NCI-H2196 treated with DMSO at 0.1 percent for 48 hours (cell line): ENCODE data around the gene SELENOF.

Source experiments
- DNase-seq: peaks from one replicate; lab custom pipeline; 2025; ENCODE audit not compliant: unreplicated experiment; lab: John Stamatoyannopoulos, UW

The SELENOF gene

DNA sequence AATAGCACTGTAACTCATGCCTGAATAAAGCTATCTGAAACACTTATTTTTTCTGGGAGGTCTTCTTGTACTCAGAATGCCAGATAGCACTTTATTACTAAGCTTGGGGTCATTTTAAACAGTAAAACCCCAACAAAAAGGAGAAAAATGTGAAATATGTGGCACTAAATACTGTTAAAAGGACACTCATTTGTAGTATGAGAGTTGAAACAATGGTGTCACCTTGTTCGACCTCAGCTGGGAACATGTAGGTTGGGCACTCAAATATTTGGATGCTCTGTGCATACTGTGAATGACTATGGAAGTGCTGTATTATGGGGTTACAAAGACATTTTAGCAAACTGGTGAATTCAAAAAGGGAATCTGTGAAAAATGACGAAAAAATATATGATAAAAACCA, 53.9 kb downstream of the SELENOF start:
- no peak for DNase-seq

DNA sequence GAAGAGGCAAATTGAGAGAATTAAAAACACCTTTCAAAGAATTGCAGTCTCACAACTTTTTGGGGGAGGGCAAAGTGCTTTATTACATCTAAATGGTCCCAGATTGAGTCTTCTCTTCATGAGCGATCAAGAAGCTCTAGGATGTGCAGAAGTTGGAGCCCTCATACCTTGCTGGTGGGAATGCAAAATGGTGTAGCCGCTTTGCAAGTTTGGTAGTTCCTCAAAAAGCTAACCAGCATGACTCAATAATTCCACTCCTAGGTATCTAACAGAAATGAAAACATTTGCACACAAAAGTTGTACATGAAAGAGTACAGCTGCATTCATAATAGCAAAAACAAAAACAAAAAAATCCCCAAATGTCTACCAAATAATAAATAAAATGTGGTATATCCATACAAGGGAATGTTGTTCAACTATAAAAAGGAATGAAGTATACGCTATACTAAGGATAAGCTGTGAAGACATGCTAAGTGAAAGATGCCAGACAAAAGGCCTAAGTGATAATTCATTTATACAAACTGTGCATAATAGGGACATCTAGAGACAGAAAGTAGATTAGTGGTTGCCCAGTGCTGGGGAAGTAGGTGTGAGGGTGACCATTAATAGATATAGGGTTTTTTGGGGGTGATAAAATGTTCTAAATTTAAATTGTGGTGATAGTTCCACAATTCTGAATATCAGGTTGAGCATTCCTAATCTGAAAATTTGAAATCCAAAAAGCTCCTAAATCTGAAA, 55.2 kb downstream of the SELENOF start:
- DNase-seq = no peak

- DNase-seq = no peak
Measured at GRCh38 chr1:86856196-86856595, 57.7 kb downstream of the SELENOF start.

GRCh38 chr1:86854352-86854751, 59.6 kb downstream of the SELENOF start:
- no peak for DNase-seq

- DNase-seq = no peak
Measured at GRCh38 chr1:86852782-86853408, 61.0 kb downstream of the SELENOF start.

- no peak for DNase-seq
Measured at GRCh38 chr1:86852289-86852688, 61.6 kb downstream of the SELENOF start.

DNA sequence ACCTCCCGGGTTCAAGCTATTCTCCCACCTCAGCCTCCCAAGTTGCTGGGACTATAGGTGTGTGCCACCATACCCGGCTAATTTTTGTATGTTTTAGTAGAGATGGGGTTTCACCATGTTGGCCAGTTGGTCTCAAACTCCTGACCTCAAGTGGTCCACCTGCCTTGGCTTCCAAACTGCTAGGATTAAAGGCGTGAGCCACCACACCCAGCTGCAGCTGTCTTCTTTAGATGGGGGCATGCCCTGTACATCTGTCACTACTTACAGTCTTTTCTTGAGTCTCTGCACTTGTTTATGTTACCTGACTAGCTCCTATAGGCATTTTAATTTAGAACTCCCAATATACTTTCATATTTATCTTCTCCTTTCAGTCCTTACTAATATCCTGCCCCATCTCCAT, 64.2 kb downstream of the SELENOF start:
- no peak for DNase-seq

GRCh38 chr1:86848654-86849053, 65.3 kb downstream of the SELENOF start:
- DNase-seq = no peak

DNA sequence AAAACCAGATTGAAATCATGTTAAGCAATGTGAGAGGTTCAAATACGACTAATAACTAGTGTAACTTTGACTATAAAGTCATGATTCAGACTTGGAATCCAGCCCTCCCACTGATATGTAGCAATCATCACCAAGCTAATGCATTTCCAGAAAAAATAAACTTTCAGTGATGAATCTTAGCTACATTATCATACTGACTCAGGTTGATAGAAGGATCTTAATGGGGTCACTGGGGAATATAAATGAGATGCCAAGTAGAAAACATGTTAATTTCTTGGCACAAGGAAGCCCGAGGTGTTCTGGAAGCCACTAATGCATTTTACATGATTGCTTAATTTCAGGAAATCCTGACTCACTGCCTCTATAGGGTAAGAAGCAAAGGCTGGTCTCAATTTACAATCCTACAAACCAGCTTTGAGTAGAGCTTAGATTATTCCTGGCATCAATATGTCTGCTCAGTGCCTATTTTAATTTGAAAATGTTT, 67.7 kb downstream of the SELENOF start:
- DNase-seq = no peak

DNA sequence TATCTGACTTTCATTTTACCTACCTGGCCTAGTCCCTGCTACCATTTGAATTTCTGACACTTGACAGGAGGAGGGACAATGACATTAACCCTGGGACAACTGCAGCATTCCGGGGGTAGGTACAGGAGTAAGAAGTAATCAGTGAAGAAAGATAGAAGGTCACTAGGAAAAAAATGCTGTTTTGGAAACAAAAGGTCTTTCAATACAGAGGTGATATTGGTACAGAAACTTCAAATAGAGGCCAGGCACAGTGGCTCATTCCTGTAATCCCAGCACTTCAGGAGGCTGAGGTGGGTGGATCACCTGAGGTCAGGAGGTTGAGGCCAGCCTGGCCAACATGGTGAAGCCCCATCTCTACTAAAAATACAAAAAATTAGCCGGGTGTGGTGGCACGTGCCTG, 68.4 kb downstream of the SELENOF start:
- DNase-seq = no peak

GRCh38 chr1:86841116-86841515, 72.8 kb downstream of the SELENOF start:
- DNase-seq = no peak

DNA sequence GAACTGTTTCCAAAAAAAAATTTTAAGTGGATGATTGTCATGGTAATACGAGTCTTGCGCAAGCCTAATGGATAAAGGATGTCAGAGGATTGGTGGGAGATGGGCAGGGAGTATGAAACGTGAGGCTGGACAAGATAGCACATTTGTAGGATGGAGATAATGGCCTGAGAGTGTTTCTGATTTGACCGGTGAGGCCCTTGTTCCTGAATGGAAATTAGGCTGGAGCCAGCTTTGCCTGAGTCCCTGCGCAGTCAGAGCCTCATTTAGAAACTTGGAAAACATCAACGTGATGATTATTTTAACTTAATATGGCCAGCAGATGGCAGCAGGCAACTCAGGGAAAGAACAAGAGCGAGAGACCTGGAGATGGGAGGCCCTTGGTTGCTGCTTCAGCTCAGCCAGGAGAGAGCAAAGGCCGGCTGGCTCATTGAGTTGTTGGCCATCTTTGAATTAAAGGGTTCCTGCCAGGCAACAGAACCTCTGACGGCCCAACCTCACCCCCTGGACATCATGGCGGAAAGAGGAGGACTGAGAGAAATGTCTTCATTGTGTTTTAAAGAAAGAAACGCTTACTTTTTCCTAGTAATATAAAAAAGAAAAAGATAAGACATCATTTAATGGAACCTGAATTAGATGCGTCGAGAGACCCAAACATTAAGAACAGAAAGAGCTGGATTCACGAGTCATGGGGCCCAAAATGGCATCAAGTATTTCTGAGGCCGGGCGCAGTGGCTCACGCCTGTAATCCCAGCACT, 80.3 kb downstream of the SELENOF start:
- peak; percentile 71 for DNase-seq

DNA sequence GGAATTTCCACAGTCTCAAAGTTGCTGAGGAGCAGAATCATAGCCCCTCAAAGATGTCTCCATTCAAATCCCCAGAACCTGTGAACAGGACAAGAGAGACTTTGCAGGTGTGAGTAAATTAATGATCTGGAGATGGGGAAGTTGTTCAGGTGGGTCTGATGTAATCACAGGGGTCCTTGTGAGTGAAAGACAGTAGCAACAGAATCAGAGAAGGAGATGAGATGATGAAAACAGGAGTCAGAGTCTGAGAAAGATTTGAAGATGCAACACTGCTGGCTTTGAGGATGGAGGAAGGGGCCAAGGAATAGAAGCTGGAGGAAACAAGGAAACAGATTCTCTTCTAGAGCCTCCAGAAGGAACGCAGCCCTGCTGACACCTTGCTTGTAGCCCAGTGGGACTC, 81.5 kb downstream of the SELENOF start:
- no peak for DNase-seq

- no peak for DNase-seq
Measured at GRCh38 chr1:86829321-86829720, 84.6 kb downstream of the SELENOF start.

DNA sequence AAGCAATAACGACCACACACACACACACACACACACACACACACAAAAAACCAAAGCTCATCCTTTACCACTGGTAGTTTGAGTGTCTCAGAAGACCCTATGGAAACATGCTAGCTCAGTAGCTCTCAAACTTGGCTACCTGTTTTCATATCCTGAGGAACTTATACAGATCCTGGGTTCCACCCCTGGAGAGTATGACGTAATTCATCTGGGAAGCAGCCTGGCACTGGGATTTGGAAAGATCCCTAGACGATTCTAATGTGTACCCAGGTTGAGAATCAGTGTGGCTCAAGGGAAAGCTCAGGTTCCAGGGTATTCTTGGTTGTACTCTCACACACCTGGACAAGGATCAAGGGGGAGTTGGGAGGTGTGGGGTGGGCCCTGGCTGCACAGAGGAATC, 85.9 kb downstream of the SELENOF start:
- DNase-seq = no peak

DNA sequence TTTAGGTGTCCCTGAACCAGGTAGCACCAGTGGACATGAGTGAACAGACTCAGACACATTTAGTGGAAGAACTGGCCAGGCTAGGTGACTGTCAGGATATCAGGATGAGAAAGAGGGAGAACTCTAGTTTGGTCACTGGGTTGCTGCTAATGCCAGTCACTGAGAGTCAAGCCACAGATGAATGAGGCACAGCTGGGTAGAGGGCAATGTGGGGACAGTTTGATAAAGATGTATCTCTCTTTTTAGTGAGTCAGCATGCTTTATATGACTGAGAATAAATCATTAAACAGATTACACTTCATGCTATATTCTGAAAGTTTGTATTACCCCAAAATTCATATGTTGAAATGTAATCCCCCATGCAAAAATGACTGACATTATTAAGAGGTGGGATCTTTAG, 87.1 kb downstream of the SELENOF start:
- DNase-seq = no peak

DNA sequence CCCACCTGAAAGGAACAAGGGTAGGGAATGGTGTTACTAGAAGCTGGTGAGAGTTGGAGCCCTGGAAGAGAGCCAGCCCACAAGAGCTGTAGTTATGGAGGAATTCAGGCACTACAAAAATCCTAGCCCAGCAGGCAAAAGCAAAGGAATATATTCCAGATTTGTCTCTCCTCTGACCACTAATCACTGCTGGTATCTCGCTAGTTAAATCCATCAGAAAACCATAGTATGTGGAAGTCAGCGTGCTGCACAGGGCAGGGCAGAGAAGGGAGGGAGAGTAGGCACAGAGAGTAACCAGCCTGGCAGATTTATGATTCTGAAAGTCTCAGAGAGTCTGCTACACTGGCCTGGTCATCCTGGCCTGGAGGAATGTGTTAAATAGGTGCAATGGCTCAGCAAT, 88.6 kb downstream of the SELENOF start:
- no peak for DNase-seq

DNA sequence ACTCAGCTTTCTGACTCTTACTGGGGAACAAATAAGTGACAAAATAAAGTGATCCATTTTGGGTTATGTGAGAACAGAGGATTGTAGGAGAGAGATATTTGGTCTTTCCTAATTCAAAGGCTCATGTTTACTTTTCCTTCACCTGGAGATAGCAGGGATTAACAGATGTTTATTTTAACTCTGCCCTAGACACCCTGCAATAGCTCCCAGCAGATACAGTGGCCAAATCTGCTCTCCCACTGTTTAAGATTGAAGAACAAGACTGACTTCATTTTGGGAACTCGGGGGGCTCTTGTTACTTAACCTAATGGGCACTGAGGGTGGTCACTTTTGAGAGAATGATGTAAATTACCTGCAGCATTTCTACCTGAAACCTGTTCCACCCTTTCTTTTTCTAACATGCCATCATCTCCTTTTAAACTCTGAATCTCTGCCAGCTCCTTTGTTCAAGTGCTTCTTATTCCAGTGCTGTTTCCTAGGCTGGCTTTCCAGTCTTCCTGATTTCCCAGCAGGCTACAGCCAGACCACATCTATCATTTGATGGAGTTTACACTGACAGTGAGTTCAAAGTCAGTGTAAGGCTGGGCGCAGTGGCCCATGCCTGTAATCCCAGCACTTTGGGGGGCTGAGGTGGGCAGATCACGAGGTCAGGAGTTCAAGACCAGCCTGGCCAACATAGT, 90.0 kb downstream of the SELENOF start:
- DNase-seq = peak; percentile 26

DNA sequence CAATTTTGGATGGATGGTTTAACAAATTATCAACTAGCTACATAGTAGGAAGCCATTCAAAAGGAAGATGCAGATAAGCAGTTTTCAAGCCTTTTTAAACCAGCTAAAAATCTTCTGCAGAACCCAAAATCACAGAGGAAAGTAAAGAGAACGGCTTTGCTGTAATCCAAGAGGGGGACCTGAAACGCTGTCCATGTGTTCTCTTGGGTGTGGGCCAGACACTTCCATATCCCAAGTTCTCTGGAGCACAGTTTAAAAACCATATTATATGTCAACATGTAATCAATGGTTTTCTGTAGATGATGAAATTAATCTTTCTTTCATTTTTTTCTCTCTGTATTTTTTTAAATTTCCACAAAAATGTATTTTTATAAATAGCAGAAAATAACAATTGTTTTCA, 90.5 kb downstream of the SELENOF start:
- no peak for DNase-seq

GRCh38 chr1:86822459-86822858, 91.5 kb downstream of the SELENOF start:
- no peak for DNase-seq

DNA sequence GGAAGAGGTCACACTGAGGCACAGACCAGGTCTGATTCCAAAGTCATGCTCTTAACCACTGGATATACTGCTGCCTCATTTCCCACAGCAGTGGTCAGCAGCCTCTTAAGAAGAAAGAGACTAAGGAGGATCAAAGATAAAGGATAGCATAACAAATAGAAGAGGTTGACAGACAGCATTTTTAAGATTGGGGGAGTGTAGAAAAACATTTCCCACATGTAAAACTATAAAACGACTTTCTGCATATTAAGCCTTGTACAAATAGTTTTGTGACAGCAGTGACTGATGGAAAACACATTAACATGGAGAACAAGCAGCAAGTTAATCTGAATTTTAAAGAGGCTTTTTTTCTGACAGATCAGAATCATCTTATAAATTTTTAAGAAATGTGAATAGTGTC, 92.0 kb downstream of the SELENOF start:
- no peak for DNase-seq
